Activated CD4-positive, alpha-beta T cell treated with anti-CD3 and anti-CD28 coated beads, Interleukin-2, amount 10 ng/mL, durations not matched to agents 7 days and 5 days (primary cell): ENCODE results near the gene MAG. TPM values are rescaled to one million over a fixed set of nuclear protein-coding genes. Genes with fewer than 3 reads are reported as not detected.
A peak's percentile ranks its signal among the peaks of the same experiment; 100 is the strongest.

Source experiments
- CTCF ChIA-PET: fragments of 350-600 bp; sonication (Branson Sonifier 250); formaldehyde crosslinking; loops from one replicate; lab custom pipeline; 2021; ENCODE audit warnings: antibody characterized with exemption; lab: Charles Lee
- POLR2A ChIA-PET: fragments of 350-600 bp; sonication (Branson Sonifier 250); formaldehyde crosslinking; loops from one replicate; lab custom pipeline; 2021; ENCODE audit warnings: antibody characterized with exemption; lab: Charles Lee
- DNase-seq: peaks from one replicate; pipeline ENCODE4 v3.0.0-alpha.2; 2020
- H3K27ac Mint-ChIP-seq: one replicate; pipeline ENCODE4 v1.8.0; 2021; ENCODE audit warnings: mild to moderate bottlenecking, moderate library complexity, mixed read lengths
- H3K27me3 Mint-ChIP-seq: one replicate; pipeline ENCODE4 v1.8.0; 2021; ENCODE audit warnings: mixed read lengths
- H3K36me3 Mint-ChIP-seq: one replicate; pipeline ENCODE4 v1.8.0; 2021; ENCODE audit warnings: low read depth, mixed read lengths
- H3K4me1 Mint-ChIP-seq: one replicate; pipeline ENCODE4 v1.8.0; 2021; ENCODE audit warnings: mixed read lengths
- H3K4me3 Mint-ChIP-seq: one replicate; pipeline ENCODE4 v1.8.0; 2021; ENCODE audit warnings: mild to moderate bottlenecking, moderate library complexity, mixed read lengths
- H3K9me3 Mint-ChIP-seq: one replicate; pipeline ENCODE4 v1.8.0; 2021; ENCODE audit warnings: mixed read lengths
- total RNA-seq, 2 experiments: library from RNA; stranded (reverse); gene quantifications; one replicate each; pipeline ENCODE4 v1.2.3, GENCODE V29; 2021

The MAG gene
- total RNA-seq, 2 experiments from 2014 or later: not detected

- ChIA-PET CTCF (no interaction called here), POLR2A (no interaction called here)
- H3K4me3 Mint-ChIP-seq: no peak overlapping the region
- no peaks in the 10 kb centered on the region for H3K36me3 Mint-ChIP-seq
- DNase-seq: no peak
- H3K4me1 Mint-ChIP-seq: peaks cover 3% of the 10 kb centered on the region
- peaks cover 4% of the 10 kb centered on the region for H3K27me3 Mint-ChIP-seq
- H3K27ac Mint-ChIP-seq: no peak overlapping the region
- H3K9me3 Mint-ChIP-seq: no peaks in the 10 kb centered on the region
These were observed 19.0 kb downstream of the MAG start for GRCh38 chr19:35310811-35311465.

GRCh38 chr19:35311901-35312665, 20.1 kb downstream of the MAG start:
- POLR2A ChIA-PET: no interaction called here
- DNase-seq: no peak
- H3K36me3 Mint-ChIP-seq: no peaks in the 10 kb centered on the region
- H3K9me3 Mint-ChIP-seq: no peaks in the 10 kb centered on the region
- H3K4me1 Mint-ChIP-seq: peaks cover 3% of the 10 kb centered on the region
- no peak overlapping the region for H3K27ac Mint-ChIP-seq
- H3K4me3 Mint-ChIP-seq: no peak overlapping the region
- CTCF ChIA-PET: interaction anchor here (0.9 kb wide), 1 partner anchor 20 kb away, joined by 3 read pairs; no protein-coding TSS in a partner anchor
- H3K27me3 Mint-ChIP-seq: peaks cover 4% of the 10 kb centered on the region

DNA sequence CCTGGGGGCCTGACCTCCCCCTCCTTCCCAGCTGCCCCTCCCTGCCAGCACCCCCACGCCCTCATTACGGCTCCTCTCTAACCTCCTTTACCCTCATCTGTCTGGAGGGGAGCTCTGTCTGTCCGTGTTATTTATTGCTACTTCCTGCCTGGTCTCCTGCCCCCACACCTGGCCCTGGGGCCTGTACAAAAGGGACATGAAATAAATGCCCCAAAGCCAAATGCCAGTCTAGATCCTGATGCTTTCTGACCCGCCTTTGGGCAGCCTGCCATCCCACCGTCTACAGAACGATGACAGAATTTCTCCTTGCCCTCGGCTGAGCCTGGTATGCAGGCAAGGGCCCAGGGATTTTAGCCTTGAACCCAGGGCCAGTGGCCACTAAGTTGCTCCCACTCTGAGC, 21.6 kb downstream of the MAG start:
- CTCF ChIA-PET: interaction anchor here (0.6 to 1.8 kb wide), 3 partner anchors 31 to 124 kb away, joined by 3 to 4 read pairs (median 4); partner anchors contain the start of genes FFAR1 and HAMP
- no peaks in the 10 kb centered on the region for H3K36me3 Mint-ChIP-seq
- no peak overlapping the region for H3K27ac Mint-ChIP-seq
- POLR2A ChIA-PET: no interaction called here
- no peaks in the 10 kb centered on the region for H3K9me3 Mint-ChIP-seq
- peaks cover 4% of the 10 kb centered on the region for H3K27me3 Mint-ChIP-seq
- H3K4me1 Mint-ChIP-seq: peaks cover 6% of the 10 kb centered on the region
- DNase-seq: no peak
- H3K4me3 Mint-ChIP-seq: no peak overlapping the region

- CTCF ChIA-PET: interaction anchor here (0.6 to 1.8 kb wide), 3 partner anchors 32 to 124 kb away, joined by 3 to 4 read pairs (median 4); partner anchors contain the start of genes FFAR1 and HAMP
- Mint-ChIP-seq H3K27ac (no peak overlapping the region), H3K9me3 (no peaks in the 10 kb centered on the region), H3K27me3 (peaks cover 4% of the 10 kb centered on the region), H3K4me1 (peaks cover 9% of the 10 kb centered on the region), H3K4me3 (no peak overlapping the region), H3K36me3 (no peaks in the 10 kb centered on the region)
- POLR2A ChIA-PET: no interaction called here
- no peak for DNase-seq
These were observed 22.1 kb downstream of the MAG start for GRCh38 chr19:35314031-35314430.

GRCh38 chr19:35314858-35315470, 23.0 kb downstream of the MAG start:
- peaks cover 9% of the 10 kb centered on the region for H3K4me1 Mint-ChIP-seq
- no peaks in the 10 kb centered on the region for H3K36me3 Mint-ChIP-seq
- POLR2A ChIA-PET: interaction anchor here (0.6 kb wide), 1 partner anchor 18 kb away, joined by 3 read pairs; no protein-coding TSS in a partner anchor
- DNase-seq: no peak
- no peak overlapping the region for H3K27ac Mint-ChIP-seq
- peaks cover 4% of the 10 kb centered on the region for H3K27me3 Mint-ChIP-seq
- no peaks in the 10 kb centered on the region for H3K9me3 Mint-ChIP-seq
- CTCF ChIA-PET: interaction anchor here (1.2 to 1.8 kb wide), 2 partner anchors 33 kb away, joined by 3 to 4 read pairs; partner anchors contain the start of genes FFAR1 and HAMP
- no peak overlapping the region for H3K4me3 Mint-ChIP-seq

- Mint-ChIP-seq H3K9me3 (no peaks in the 10 kb centered on the region), H3K27ac (no peak overlapping the region), H3K4me3 (no peak overlapping the region), H3K4me1 (peaks cover 5% of the 10 kb centered on the region), H3K36me3 (no peaks in the 10 kb centered on the region), H3K27me3 (peaks cover 4% of the 10 kb centered on the region)
- CTCF ChIA-PET: no interaction called here
- POLR2A ChIA-PET: no interaction called here
- DNase-seq: no peak
These were observed 23.9 kb downstream of the MAG start for GRCh38 chr19:35315883-35316282.

DNA sequence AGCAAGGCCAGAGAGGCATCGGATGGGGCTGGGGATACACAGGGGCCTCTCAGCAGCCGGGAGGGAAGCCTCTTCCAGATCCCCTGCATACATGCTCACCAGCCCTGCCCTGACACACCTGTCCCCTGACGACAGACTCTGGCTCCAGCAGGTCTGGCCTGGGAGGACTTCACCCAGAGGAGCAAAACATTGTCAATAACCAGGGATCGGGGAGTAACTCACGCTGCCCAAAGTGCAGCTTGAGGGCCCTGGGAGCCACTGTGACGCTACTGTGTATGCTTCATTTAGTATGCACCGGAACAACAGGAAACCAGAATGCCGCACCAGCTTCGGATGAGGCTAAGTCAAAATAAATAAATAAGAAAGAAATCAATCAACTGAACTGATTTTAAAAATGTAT, 24.6 kb downstream of the MAG start:
- peaks cover 5% of the 10 kb centered on the region for H3K4me1 Mint-ChIP-seq
- no peaks in the 10 kb centered on the region for H3K36me3 Mint-ChIP-seq

DNA sequence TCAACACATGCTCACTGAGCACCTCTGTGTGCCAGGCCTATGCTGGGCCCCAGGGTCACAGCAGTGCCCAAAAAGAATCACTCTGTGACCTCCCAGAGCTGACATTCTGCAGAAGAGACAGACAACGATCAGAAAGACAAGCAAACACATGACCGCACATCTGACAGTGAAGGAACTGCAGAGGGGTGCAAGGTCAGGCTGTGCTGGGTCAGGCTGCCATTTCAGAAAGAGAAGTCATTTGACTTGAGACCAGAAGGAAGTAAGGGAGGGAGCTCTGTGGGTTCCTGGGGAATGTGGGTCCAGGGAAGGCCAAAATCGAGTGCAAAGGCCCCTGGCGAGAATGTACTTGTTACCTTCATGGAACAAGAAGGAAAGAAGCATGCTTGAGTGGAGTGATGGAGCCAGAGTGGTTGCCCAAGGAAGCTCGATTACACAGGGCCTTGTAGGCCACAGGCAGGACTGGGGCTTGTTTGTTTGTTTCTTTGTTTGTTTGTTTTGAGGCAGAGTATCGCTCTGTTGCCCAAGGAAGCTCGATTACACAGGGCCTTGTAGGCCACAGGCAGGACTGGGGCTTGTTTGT, 25.6 kb downstream of the MAG start:
- POLR2A ChIA-PET: no interaction called here

More for the DNA sequence above, 24.6 kb downstream of the MAG start:
- POLR2A ChIA-PET: no interaction called here
- CTCF ChIA-PET: interaction anchor here (1.2 kb wide), 1 partner anchor 16 kb away, joined by 5 read pairs; no protein-coding TSS in a partner anchor
- DNase-seq: no peak
- H3K4me3 Mint-ChIP-seq: no peak overlapping the region
- H3K27ac Mint-ChIP-seq: no peak overlapping the region
- peaks cover 6% of the 10 kb centered on the region for H3K27me3 Mint-ChIP-seq
- peaks cover 1% of the 10 kb centered on the region for H3K9me3 Mint-ChIP-seq

GRCh38 chr19:35318679-35319448, 26.9 kb downstream of the MAG start:
- Mint-ChIP-seq H3K9me3 (peaks cover 5% of the 10 kb centered on the region), H3K27ac (peak overlapping the region; percentile 3), H3K4me1 (peaks cover 5% of the 10 kb centered on the region), H3K27me3 (peaks cover 13% of the 10 kb centered on the region), H3K4me3 (no peak overlapping the region), H3K36me3 (no peaks in the 10 kb centered on the region)
- POLR2A ChIA-PET: interaction anchor here (0.5 kb wide), 1 partner anchor 1762 kb away, joined by 4 read pairs; no protein-coding TSS in a partner anchor
- CTCF ChIA-PET: interaction anchor here (0.6 to 1.1 kb wide), 2 partner anchors 9 to 1325 kb away, joined by 3 read pairs; no protein-coding TSS in a partner anchor
- no peak for DNase-seq

More for the DNA sequence above, 25.6 kb downstream of the MAG start:
- Mint-ChIP-seq H3K4me1 (peaks cover 5% of the 10 kb centered on the region), H3K9me3 (peaks cover 5% of the 10 kb centered on the region), H3K27me3 (peaks cover 14% of the 10 kb centered on the region), H3K27ac (no peak overlapping the region), H3K36me3 (no peaks in the 10 kb centered on the region), H3K4me3 (no peak overlapping the region)
- CTCF ChIA-PET: interaction anchor here (1.1 to 1.5 kb wide), 3 partner anchors 9 to 15 kb away, joined by 3 to 5 read pairs (median 4); no protein-coding TSS in a partner anchor
- DNase-seq: no peak

DNA sequence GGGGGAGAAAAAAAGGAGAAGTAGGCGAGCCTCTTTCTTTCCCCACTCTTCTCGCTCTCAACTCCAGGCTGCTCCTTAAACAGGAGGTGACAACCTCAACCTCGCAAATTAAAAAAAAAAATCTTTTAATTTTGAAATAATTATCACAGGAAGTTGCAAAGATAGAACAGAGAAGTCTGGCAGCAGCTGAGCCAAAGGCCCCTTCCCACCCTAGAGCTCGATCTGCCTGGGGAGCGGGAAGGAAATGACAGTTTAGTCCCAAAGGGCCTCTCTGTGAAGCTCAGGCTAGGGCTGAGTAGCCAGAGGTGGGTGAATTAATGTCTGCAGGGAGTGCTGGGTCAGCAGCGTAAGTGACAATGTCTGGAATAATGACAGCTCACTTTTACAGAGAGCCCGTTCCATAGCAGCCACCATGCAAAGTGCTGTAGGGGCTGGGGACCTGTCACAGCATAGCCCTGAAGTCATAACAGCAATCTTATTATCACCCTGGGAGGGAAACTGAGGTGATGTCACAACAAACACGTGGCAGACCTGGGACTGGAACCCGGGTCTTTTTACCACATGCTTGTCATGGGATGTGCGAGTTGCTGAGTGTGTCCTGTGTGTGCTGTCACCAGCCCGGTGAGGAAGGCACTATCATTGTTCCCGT, 28.2 kb downstream of the MAG start:
- DNase-seq: no peak
- Mint-ChIP-seq H3K27ac (no peak overlapping the region), H3K36me3 (no peaks in the 10 kb centered on the region), H3K4me3 (no peak overlapping the region), H3K4me1 (peaks cover 5% of the 10 kb centered on the region), H3K27me3 (peaks cover 13% of the 10 kb centered on the region), H3K9me3 (peaks cover 5% of the 10 kb centered on the region)
- ChIA-PET CTCF (no interaction called here), POLR2A (no interaction called here)

DNA sequence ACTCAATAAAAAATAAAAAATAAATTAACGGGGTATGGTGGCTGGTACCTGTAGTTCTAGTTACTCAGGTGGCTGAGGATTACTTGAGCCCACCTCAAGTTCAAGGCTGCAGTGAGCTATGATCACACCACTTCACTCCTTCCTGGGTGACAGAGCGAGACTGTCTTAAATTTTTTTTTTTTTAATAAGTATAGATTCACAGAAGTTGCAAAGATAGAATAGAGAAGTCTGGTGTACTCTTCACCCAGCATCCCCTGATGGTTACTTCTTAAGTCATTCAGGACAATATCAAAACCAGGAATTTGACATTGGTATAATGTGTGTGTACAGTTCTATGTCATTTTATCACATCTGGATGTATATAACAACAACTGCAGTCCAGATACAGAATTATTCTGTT, 29.3 kb downstream of the MAG start:
- H3K4me3 Mint-ChIP-seq: no peak overlapping the region
- peaks cover 18% of the 10 kb centered on the region for H3K27me3 Mint-ChIP-seq
- CTCF ChIA-PET: no interaction called here
- H3K4me1 Mint-ChIP-seq: peaks cover 5% of the 10 kb centered on the region
- no peak for DNase-seq
- H3K9me3 Mint-ChIP-seq: peaks cover 5% of the 10 kb centered on the region
- POLR2A ChIA-PET: no interaction called here
- no peaks in the 10 kb centered on the region for H3K36me3 Mint-ChIP-seq
- no peak overlapping the region for H3K27ac Mint-ChIP-seq
